ENCODE data around the gene TLL1. TPM values are rescaled to one million over a fixed set of nuclear protein-coding genes. Genes with fewer than 3 reads are reported as not detected.

TLL1 gene
- total RNA-seq, 4 donors from 2014 or later: 0.62 to 2.3 (median 1.1) TPM

DNA sequence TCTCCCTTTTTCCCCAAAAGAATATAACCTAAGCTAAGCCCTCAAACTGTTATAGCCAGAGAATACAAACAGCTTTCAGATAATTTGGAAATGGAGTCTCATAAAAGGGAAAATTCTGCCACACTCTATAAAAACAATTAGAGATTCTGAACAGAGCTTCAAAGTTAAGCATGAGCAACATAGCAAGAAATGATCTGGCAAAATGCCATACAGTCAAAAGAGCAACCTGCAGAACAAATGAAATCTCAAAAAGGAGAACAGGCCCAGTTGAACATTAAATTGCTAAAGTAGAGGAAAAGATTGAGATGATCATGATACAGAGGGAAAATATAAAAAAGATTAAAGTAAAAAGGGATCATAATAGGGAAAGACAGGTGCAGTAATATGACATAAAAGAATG lies 250.5 kb downstream of the TLL1 start:
- TF ChIP-seq POLR2A (IDR thresholded peaks at IDR 0.05): no peak
- TF ChIP-seq, protein P1, sequence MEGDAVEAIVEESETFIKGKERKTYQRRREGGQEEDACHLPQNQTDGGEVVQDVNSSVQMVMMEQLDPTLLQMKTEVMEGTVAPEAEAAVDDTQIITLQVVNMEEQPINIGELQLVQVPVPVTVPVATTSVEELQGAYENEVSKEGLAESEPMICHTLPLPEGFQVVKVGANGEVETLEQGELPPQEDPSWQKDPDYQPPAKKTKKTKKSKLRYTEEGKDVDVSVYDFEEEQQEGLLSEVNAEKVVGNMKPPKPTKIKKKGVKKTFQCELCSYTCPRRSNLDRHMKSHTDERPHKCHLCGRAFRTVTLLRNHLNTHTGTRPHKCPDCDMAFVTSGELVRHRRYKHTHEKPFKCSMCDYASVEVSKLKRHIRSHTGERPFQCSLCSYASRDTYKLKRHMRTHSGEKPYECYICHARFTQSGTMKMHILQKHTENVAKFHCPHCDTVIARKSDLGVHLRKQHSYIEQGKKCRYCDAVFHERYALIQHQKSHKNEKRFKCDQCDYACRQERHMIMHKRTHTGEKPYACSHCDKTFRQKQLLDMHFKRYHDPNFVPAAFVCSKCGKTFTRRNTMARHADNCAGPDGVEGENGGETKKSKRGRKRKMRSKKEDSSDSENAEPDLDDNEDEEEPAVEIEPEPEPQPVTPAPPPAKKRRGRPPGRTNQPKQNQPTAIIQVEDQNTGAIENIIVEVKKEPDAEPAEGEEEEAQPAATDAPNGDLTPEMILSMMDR (IDR thresholded peaks at IDR 0.05 in 4 of 5, conservative IDR thresholded peaks at IDR 0.05 in 1 of 5): no peak
- Histone ChIP-seq H3K9me3 (no peaks in the 10 kb centered on the region), H3K36me3 (no peaks in the 10 kb centered on the region), H3K27ac (no peak overlapping the region), H3K27me3 (no peaks in the 10 kb centered on the region), H3K4me3 (no peak overlapping the region), H3K4me1 (peaks cover 0 to 5% of the 10 kb centered on the region in 2 donors)
- DNase-seq: no peak
- intact Hi-C loops (cut with DNase I; ENCODE audit: low total_unique reads) (no loop called here), in situ Hi-C loops (cut with MboI; ENCODE audit: low sequenced_read_pairs in 4 of 4) (no loop called here)
- no peak for ATAC-seq

DNA sequence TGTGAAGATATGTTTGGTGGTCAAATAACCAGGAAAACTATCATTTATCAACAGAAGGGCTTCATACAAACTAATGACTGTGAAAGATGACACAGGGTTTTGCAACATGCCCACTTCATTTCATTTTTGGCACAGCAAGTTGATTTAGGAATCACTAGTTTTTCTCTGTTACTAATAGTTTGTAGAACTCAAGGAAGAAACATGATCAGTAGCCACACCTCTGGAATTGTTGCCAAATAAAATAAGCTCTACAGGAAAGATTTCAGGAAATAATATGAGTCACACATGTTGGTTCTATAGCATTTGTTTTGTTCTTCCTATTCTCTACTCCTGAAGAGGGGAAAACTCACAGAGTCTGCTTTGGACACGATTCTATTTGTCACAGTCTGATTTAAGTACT lies 255.4 kb downstream of the TLL1 start:
- H3K4me3 ChIP-seq: no peak overlapping the region
- no peaks in the 10 kb centered on the region for H3K9me3 ChIP-seq
- H3K36me3 ChIP-seq: no peaks in the 10 kb centered on the region
- H3K27me3 ChIP-seq: no peaks in the 10 kb centered on the region
- in situ Hi-C loops (cut with MboI; ENCODE audit: low sequenced_read_pairs in 4 of 4): no loop called here
- intact Hi-C loops (cut with DNase I; ENCODE audit: low total_unique reads): no loop called here
- H3K4me1 ChIP-seq: no peaks in the 10 kb centered on the region
- no peak for DNase-seq
- no peak overlapping the region for H3K27ac ChIP-seq
- TF ChIP-seq, protein P1 (IDR thresholded peaks at IDR 0.05 in 4 of 5, conservative IDR thresholded peaks at IDR 0.05 in 1 of 5): no peak
- TF ChIP-seq POLR2A (IDR thresholded peaks at IDR 0.05): no peak
- no peak for ATAC-seq

DNA sequence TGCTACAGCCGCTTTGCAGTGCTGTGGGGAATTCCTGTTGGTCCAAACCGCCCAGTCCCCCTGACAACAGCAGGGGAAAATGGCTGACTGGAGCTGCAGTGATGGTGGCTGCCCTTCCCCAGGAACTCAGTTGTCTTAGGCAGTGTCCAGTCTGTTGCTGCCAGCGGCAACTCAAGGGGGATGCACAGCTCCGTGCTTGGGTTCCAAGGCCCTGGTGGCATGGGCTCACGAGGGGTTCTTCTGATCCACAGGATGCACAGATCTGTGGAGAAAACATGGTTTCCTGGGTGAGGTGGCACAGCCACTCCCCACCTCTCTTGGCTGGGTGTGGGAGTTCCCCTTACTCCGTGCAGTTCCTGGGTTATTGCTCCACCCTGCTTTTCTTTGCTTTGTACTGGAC lies 261.2 kb downstream of the TLL1 start:
- ATAC-seq: no peak
- in situ Hi-C loops (cut with MboI; ENCODE audit: low sequenced_read_pairs in 4 of 4) (no loop called here), intact Hi-C loops (cut with DNase I; ENCODE audit: low total_unique reads) (no loop called here)
- TF ChIP-seq, protein P1 (IDR thresholded peaks at IDR 0.05 in 4 of 5, conservative IDR thresholded peaks at IDR 0.05 in 1 of 5): no peak
- TF ChIP-seq POLR2A (IDR thresholded peaks at IDR 0.05): no peak
- H3K27me3 ChIP-seq: no peaks in the 10 kb centered on the region
- H3K27ac ChIP-seq: no peak overlapping the region
- DNase-seq: no peak
- no peaks in the 10 kb centered on the region for H3K36me3 ChIP-seq
- H3K4me3 ChIP-seq: no peak overlapping the region
- H3K4me1 ChIP-seq: no peaks in the 10 kb centered on the region
- H3K9me3 ChIP-seq: no peaks in the 10 kb centered on the region

DNA sequence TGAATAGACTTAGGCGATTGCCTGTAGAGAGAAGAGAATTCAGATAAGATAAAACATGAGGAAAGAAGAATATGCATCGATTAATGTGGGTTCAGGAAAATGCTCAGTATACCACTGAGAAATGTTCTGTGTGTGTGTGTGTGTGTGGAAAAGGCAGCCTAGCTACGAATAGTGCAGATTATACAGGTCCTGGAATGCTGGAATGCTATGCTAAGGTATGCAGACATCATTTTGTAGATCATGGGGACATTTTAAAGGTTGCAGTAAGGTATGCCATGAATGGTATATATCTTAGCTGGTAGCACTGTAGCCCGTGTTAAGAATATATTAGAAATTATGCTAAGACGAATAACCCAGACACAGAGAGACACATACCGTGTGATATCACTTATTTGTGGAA lies 267.9 kb downstream of the TLL1 start:
- DNase-seq: no peak
- in situ Hi-C loops (cut with MboI; ENCODE audit: low sequenced_read_pairs in 4 of 4): no loop called here
- no peaks in the 10 kb centered on the region for H3K9me3 ChIP-seq
- intact Hi-C loops (cut with DNase I; ENCODE audit: low total_unique reads): no loop called here
- H3K27ac ChIP-seq: no peak overlapping the region
- H3K4me3 ChIP-seq: no peak overlapping the region
- TF ChIP-seq, protein P1 (IDR thresholded peaks at IDR 0.05 in 4 of 5, conservative IDR thresholded peaks at IDR 0.05 in 1 of 5): no peak
- TF ChIP-seq POLR2A (IDR thresholded peaks at IDR 0.05): no peak
- no peaks in the 10 kb centered on the region for H3K36me3 ChIP-seq
- H3K4me1 ChIP-seq: no peaks in the 10 kb centered on the region
- no peak for ATAC-seq
- H3K27me3 ChIP-seq: no peaks in the 10 kb centered on the region

DNA sequence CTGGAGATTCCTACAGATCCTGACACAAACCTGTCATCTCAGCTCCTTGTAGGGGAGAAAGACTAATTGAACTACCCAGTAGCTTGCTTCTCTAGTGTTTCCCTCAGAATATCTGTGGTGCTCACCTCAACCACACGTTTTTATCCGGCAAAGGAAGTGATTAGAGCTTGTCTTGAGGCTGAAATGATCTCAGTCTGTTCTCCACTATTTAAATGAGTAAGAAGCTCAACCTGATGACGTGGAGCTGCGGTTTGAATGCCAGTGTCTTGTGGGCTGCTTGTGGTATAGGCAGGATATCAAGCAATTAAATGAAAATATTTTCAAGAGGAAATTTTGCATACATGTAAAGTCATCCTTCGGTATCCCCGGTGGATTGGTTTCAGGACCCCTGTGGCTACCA lies 270.2 kb downstream of the TLL1 start:
- in situ Hi-C loops (cut with MboI; ENCODE audit: low sequenced_read_pairs in 4 of 4): no loop called here
- H3K27ac ChIP-seq: no peak overlapping the region
- TF ChIP-seq POLR2A (IDR thresholded peaks at IDR 0.05): no peak
- TF ChIP-seq, protein P1 (IDR thresholded peaks at IDR 0.05 in 4 of 5, conservative IDR thresholded peaks at IDR 0.05 in 1 of 5): no peak

More for the DNA sequence above, 270.2 kb downstream of the TLL1 start:
- no peak for DNase-seq
- ATAC-seq: no peak
- H3K4me1 ChIP-seq: no peaks in the 10 kb centered on the region
- no peaks in the 10 kb centered on the region for H3K27me3 ChIP-seq
- H3K4me3 ChIP-seq: no peak overlapping the region
- H3K36me3 ChIP-seq: no peaks in the 10 kb centered on the region
- H3K9me3 ChIP-seq: no peaks in the 10 kb centered on the region
- intact Hi-C loops (cut with DNase I; ENCODE audit: low total_unique reads): no loop called here

Data from gastrocnemius medialis (tissue), 4 donors.